ENCODE measurements around the gene DOCK2.
A peak's percentile ranks its signal among the peaks of the same experiment; 100 is the strongest.

DOCK2 gene

DNA sequence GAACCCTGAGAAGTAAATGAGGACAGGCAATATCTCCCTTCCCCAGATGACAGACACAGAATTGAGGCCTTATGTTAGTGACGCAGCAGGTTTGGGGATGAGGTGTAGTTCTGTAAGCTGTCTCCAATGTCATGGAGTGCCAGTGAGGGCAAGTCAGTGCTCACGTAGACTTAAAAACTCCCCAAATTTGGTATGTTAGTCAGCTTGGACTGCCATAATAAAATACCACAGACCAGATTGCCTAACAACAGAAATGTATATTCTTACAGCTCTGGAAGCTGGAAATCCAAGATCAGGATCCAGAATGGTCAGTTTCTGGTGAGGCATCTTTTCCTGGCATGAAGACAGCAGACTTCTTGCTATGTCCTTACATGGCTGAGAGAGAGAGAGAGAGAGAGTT lies 483.5 kb downstream of the DOCK2 start:
- peak; percentile 82 to 84 for DNase-seq (ENCODE audit: low read depth in 2 of 2)

DNA sequence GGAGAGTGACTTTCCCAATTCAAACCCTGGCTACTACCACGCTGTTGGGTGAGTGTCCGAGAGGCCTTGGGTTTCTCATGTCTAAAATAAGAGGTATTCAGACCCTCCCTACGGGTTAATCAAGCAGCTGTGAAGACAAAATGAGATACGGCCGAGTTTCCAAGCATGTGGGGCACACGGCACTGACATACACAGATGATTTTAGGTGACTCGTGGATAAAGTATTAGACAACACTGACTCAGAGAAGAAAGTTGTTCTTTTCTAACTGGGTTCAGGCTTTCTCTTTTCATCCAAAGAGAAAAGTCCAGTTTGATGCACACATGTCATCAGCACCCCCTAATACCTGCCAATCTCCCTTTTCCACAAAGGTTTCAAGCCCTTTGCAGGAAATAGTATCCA lies 484.2 kb downstream of the DOCK2 start:
- peak; percentile 39 to 42 for DNase-seq (ENCODE audit: low read depth in 2 of 2)

GRCh38 chr5:170126061-170126460 lies 489.0 kb downstream of the DOCK2 start:
- no peak for DNase-seq (ENCODE audit: low read depth in 2 of 2)

- DNase-seq (ENCODE audit: low read depth in 2 of 2), result no peak
Measured at GRCh38 chr5:170126626-170127025, 489.6 kb downstream of the DOCK2 start.

GRCh38 chr5:170131235-170131634 lies 494.2 kb downstream of the DOCK2 start:
- no peak for DNase-seq (ENCODE audit: low read depth in 2 of 2)

DNA sequence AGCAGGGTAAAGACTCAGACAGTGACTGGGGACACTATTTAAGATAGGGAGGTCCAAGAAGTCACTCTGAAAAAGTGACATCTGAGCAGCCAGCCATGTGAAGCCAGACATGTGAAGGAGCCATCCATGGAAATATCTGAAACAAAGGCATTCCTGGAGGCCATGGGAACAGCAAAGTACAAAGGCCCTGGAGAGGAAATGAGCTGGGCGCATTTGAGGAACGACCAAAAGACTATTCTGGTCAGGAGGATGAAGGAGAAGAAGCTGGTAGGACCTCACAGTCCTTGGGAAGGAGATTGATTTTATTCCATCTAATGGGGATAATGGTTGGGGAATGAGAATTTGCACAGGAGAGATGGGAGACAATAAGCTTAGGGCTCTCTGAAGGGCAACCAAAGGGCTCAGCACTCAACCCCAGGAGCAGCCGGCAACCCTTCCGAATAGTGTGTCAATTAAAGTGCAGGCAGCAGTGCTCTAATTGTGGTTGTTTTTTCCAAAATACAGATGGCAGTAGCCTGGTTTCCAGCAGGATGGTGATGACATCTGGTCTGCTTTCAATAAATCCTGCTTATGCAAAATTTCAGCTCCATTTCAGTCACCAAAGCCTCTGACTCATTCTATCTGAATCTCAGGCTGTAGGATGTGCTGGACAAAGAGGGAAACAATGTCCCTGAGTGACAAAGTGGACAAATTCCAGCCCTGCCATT lies 495.3 kb downstream of the DOCK2 start:
- peak; percentile 70 to 72 for DNase-seq (ENCODE audit: low read depth in 2 of 2)

Data from fibroblast of skin of left quadriceps (primary cell).